Nephron progenitor cell (in vitro differentiated cells): Measurements from ENCODE around the gene LRG1.

ENCODE experiments used
- DNase-seq: peaks from one replicate; pipeline ENCODE4 v3.0.0; 2021
- H3K27ac Mint-ChIP-seq: 2 replicates; pipeline ENCODE4 v1.8.0; 2021; ENCODE audit warnings: mild to moderate bottlenecking, moderate library complexity, mixed read lengths
- H3K27me3 Mint-ChIP-seq: 2 replicates; pipeline ENCODE4 v1.8.0; 2021; ENCODE audit warnings: mild to moderate bottlenecking, low read depth, mixed read lengths; ENCODE audit not compliant: poor library complexity
- H3K36me3 Mint-ChIP-seq: 2 replicates; pipeline ENCODE4 v1.8.0; 2021; ENCODE audit warnings: low read depth, mixed read lengths
- H3K4me1 Mint-ChIP-seq: 2 replicates; pipeline ENCODE4 v1.8.0; 2021; ENCODE audit warnings: mixed read lengths
- H3K4me3 Mint-ChIP-seq: 2 replicates; pipeline ENCODE4 v1.8.0; 2021; ENCODE audit warnings: mild to moderate bottlenecking, moderate library complexity, mixed read lengths
- H3K9me3 Mint-ChIP-seq: 2 replicates; pipeline ENCODE4 v1.8.0; 2021; ENCODE audit warnings: mild to moderate bottlenecking, moderate library complexity, mixed read lengths
- TF ChIP-seq, protein P1 (sequence below): fragments of 200-600 bp; sonication (generic); IDR thresholded peaks from 2 replicates; pipeline ENCODE4 v1.5.0; 2021; ENCODE audit warnings: antibody characterized with exemption

Gene LRG1

DNA sequence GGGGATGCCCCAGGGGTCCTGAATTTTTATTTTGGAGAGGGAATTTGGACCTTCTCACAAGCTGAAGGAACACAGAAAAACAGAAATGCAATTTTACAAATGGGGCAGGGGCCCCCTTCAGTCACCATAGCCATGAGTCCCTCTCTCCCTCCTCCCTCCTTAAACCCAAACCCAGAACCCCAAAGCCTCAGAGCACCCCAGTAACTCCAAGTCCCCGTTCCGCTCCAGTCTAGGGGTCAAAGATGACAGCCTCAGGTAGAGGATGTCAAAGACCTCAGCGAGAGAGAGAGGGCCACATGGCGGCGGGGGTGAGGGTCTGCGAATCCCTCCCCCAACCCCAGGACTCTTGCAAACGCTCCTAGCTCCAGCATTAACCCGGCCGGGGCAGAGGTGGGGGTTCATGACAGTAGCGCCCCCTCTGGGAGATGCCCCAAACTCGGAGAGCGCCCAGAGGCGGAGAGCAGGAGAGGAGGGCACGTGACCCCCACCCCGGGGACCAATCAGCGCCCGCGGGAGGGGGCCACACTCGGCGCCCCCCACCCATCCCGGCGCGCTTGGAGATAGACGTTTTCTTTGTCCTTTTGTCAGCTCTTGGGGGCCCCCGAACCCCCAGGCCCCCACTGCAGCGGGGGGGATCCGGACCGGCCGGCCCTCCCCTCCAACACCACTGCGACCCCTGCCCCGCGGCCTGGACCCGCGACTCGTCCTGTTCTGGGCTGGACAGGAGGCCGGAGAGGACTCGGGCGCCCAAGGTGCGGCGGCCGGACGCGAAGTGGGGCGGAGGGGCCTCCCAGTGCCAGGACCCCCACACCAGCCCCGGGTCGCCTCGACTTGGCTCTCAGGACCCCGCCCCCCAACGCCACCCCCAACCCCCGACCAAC, 40.4 kb upstream of the LRG1 start:
- Mint-ChIP-seq H3K27ac (no peak overlapping the region), H3K4me3 (peak overlapping the region; percentile 84), H3K36me3 (no peaks in the 10 kb centered on the region), H3K9me3 (no peaks in the 10 kb centered on the region), H3K4me1 (peaks cover 36% of the 10 kb centered on the region), H3K27me3 (peaks cover 51% of the 10 kb centered on the region)
- TF ChIP-seq, protein P1, sequence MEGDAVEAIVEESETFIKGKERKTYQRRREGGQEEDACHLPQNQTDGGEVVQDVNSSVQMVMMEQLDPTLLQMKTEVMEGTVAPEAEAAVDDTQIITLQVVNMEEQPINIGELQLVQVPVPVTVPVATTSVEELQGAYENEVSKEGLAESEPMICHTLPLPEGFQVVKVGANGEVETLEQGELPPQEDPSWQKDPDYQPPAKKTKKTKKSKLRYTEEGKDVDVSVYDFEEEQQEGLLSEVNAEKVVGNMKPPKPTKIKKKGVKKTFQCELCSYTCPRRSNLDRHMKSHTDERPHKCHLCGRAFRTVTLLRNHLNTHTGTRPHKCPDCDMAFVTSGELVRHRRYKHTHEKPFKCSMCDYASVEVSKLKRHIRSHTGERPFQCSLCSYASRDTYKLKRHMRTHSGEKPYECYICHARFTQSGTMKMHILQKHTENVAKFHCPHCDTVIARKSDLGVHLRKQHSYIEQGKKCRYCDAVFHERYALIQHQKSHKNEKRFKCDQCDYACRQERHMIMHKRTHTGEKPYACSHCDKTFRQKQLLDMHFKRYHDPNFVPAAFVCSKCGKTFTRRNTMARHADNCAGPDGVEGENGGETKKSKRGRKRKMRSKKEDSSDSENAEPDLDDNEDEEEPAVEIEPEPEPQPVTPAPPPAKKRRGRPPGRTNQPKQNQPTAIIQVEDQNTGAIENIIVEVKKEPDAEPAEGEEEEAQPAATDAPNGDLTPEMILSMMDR: no peak
- peak; percentile 41 for DNase-seq

DNA sequence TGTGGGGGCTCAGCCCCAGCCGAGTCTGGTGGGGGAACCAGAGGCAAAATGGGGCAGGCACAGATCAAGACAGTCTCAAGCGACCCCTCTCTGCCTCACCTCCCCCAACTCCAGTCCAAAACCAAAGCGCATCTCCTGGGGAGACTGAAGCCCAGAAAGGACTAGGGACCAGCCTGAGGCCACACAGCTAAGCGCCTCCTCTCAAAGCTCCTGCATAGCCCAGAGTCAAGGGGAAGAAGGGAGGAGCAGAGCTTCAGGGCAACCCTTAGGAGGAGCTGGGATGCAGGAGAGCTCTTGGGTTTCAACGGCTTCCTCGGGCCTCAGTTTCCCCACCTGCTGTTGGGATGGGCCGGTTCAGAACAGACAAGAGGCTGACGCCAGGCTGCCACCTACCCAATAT, 39.6 kb upstream of the LRG1 start:
- Mint-ChIP-seq H3K9me3 (no peaks in the 10 kb centered on the region), H3K4me1 (peaks cover 40% of the 10 kb centered on the region), H3K27me3 (peaks cover 49% of the 10 kb centered on the region), H3K27ac (no peak overlapping the region), H3K4me3 (peak overlapping the region; percentile 80), H3K36me3 (no peaks in the 10 kb centered on the region)
- TF ChIP-seq, protein P1: no peak
- DNase-seq: no peak

DNA sequence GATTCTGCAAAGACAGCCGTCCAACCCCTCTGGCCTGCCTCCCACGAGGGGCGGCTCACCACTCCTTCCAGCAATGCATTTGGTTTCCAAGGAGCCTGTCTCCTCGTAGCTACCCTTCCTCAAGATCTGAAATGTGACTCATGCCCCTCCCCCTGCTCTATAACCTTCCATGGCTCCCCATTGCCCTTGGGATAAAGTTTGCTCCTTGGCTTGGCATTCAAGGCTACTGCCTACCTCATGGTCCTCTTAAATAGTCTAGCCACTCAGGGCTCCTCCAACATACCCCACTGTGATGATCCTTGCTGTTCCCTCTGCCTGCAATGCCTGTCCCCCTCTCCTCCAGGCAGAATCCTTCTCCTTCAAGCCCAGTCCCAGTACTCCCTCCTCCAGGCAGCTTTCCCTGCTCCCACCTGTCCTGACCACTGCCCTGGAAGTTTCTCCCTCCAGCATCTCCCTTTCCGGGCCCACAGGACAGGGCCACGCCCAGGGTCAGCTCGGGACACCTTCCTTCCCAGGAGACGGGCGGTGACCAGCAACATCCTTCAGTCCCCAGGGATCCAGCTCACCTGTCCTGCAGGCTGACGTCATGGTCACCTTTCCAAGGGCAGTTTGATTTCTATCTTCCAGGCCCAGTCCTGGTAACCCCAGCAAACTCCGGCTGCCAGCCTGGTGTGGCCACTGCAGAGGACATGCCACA, 38.9 kb upstream of the LRG1 start:
- Mint-ChIP-seq H3K9me3 (no peaks in the 10 kb centered on the region), H3K4me3 (peak overlapping the region; percentile 80), H3K36me3 (no peaks in the 10 kb centered on the region), H3K27me3 (peaks cover 52% of the 10 kb centered on the region), H3K27ac (no peak overlapping the region), H3K4me1 (peaks cover 40% of the 10 kb centered on the region)
- TF ChIP-seq, protein P1: no peak
- no peak for DNase-seq

DNA sequence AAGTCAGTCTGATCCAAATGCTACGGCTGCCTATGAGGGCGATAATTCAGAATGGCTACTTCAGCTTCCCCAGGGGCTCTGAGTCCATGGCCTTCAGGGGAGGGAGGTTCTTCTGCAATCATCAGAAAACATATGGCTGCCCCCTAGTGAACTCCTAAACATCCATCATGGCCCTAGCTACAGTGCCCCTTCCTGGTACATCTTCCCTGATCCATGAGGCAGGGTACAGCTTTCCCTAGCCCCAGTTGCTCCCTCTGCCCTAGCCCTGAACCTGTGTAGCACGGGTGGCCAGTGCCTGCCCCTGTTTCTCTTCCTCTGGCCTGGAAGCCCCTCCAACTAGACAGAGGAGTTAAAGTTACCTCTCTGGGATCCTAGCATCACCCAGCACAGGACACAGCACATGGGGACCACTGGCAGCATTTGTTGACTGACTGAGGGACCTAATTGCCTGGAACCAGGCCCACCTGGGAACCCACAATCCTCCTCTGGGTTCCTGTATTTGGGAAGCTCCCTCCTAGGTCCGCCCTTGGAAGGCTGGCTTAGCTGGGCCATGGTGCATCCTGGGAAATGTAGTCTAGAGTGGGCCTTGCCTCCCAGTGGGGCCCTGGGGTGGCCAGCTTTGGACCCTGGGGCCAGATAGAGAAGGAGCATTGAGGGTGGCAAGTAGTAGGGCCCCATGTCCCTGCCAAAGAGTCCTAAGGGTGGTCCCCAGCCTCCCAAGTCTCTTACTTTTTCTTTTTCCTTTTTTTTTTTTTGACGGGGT, 37.4 kb upstream of the LRG1 start:
- DNase-seq: no peak
- Mint-ChIP-seq H3K27me3 (peaks cover 47% of the 10 kb centered on the region), H3K36me3 (no peaks in the 10 kb centered on the region), H3K9me3 (no peaks in the 10 kb centered on the region), H3K4me1 (peaks cover 36% of the 10 kb centered on the region), H3K27ac (peak overlapping the region; percentile 27), H3K4me3 (no peak overlapping the region)
- TF ChIP-seq, protein P1: no peak

DNA sequence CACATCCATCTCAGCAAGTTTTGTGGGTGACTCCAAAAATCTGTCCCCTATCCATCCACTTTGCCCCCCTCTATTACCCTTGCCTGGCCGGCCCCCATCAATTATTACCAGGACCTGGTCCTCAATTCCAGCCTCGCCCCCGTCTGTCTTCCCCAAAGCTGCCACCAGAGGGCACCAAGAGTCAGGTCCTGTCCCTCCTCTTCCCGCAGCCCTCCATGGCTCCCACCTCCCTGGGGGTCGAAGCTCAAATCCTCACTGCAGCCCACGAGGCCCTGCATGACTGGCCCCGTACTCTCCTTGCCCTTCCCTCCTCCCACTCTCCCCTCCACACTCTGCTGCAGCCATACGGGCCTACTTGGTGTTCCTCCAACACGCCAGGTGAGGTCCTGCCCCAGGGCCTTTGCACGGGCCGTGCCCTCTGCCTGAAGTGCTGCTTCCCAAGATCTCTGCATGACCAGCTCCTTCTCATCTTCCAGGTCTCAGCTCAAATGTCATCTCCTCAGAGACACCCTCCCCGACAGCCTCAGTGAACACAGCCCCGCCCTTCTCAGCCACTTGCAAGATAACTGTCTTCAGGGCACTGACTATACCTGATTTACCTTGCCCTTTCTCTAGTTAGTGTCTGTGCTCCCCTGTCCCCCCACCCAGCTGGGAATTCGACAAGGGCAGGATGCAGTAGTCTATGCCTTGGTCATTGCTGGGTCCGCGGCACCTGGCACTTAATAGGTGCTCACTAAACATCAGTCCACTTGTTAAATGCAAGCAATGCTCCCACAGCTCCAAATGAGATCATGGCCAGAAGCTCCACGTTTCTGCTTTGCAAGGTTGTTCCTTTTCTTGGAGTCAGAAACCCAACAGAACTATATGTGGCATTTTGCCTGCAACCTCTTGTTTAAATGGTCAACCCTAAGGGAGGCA, 36.4 kb upstream of the LRG1 start:
- TF ChIP-seq, protein P1: peak; percentile 58

More for the DNA sequence above, 36.4 kb upstream of the LRG1 start:
- Mint-ChIP-seq H3K36me3 (no peaks in the 10 kb centered on the region), H3K4me1 (peaks cover 30% of the 10 kb centered on the region), H3K27ac (peak overlapping the region; percentile 43), H3K4me3 (no peak overlapping the region), H3K9me3 (no peaks in the 10 kb centered on the region), H3K27me3 (peaks cover 42% of the 10 kb centered on the region)
- peak; percentile 86 for DNase-seq
